ENCODE results near the gene TGM3. TPM values are rescaled to one million over a fixed set of nuclear protein-coding genes. Genes with fewer than 3 reads are reported as not detected.

The TGM3 gene
- total RNA-seq, 1 experiment from 2014 or later, result not detected

- DNase-seq (ENCODE audit: low read depth), result no peak
Observed at GRCh38 chr20:2338411-2339066, 42.7 kb downstream of the TGM3 start.

- DNase-seq (ENCODE audit: low read depth), result no peak
Observed at GRCh38 chr20:2340136-2340535, 44.3 kb downstream of the TGM3 start.

GRCh38 chr20:2340823-2341222, 45.0 kb downstream of the TGM3 start:
- no peak for DNase-seq (ENCODE audit: low read depth)

GRCh38 chr20:2341336-2341735, 45.5 kb downstream of the TGM3 start:
- DNase-seq (ENCODE audit: low read depth), result no peak

- DNase-seq (ENCODE audit: low read depth), result no peak
Observed at GRCh38 chr20:2342243-2342642, 46.4 kb downstream of the TGM3 start.

GRCh38 chr20:2346188-2346587, 50.4 kb downstream of the TGM3 start:
- DNase-seq (ENCODE audit: low read depth), result no peak

- no peak for DNase-seq (ENCODE audit: low read depth)
Observed at GRCh38 chr20:2348336-2348735, 52.5 kb downstream of the TGM3 start.

- DNase-seq (ENCODE audit: low read depth), result no peak
Observed at GRCh38 chr20:2349801-2350200, 54.0 kb downstream of the TGM3 start.

GRCh38 chr20:2350606-2351005, 54.8 kb downstream of the TGM3 start:
- DNase-seq (ENCODE audit: low read depth), result no peak

GRCh38 chr20:2353231-2353630, 57.4 kb downstream of the TGM3 start:
- DNase-seq (ENCODE audit: low read depth), result no peak

- DNase-seq (ENCODE audit: low read depth), result no peak
Observed at GRCh38 chr20:2357114-2357513, 61.3 kb downstream of the TGM3 start.

- no peak for DNase-seq (ENCODE audit: low read depth)
Observed at GRCh38 chr20:2358006-2358405, 62.2 kb downstream of the TGM3 start.

- DNase-seq (ENCODE audit: low read depth), result no peak
Observed at GRCh38 chr20:2361035-2361593, 65.3 kb downstream of the TGM3 start.

- no peak for DNase-seq (ENCODE audit: low read depth)
Observed at GRCh38 chr20:2363187-2363586, 67.4 kb downstream of the TGM3 start.

GRCh38 chr20:2363587-2363986, 67.8 kb downstream of the TGM3 start:
- no peak for DNase-seq (ENCODE audit: low read depth)

GRCh38 chr20:2364044-2364443, 68.2 kb downstream of the TGM3 start:
- DNase-seq (ENCODE audit: low read depth), result no peak

- DNase-seq (ENCODE audit: low read depth), result no peak
Observed at GRCh38 chr20:2365091-2365490, 69.3 kb downstream of the TGM3 start.

GRCh38 chr20:2365666-2366065, 69.9 kb downstream of the TGM3 start:
- no peak for DNase-seq (ENCODE audit: low read depth)

- no peak for DNase-seq (ENCODE audit: low read depth)
Observed at GRCh38 chr20:2368621-2369020, 72.8 kb downstream of the TGM3 start.

- DNase-seq (ENCODE audit: low read depth), result no peak
Observed at GRCh38 chr20:2373098-2373497, 77.3 kb downstream of the TGM3 start.

- no peak for DNase-seq (ENCODE audit: low read depth)
Observed at GRCh38 chr20:2374346-2375125, 78.7 kb downstream of the TGM3 start.

- no peak for DNase-seq (ENCODE audit: low read depth)
Observed at GRCh38 chr20:2378893-2379292, 83.1 kb downstream of the TGM3 start.
